Smooth muscle cell (in vitro differentiated cells): Measurements from ENCODE around the gene DNAH8. TPM values are rescaled to one million over a fixed set of nuclear protein-coding genes. Genes with fewer than 3 reads are reported as not detected.

Experiments used
- DNase-seq: peaks from one replicate; lab custom pipeline; 2025; ENCODE audit not compliant: unreplicated experiment; lab: John Stamatoyannopoulos, UW
- H2AFZ ChIP-seq: fragments of 200-600 bp; sonication (generic); 2 replicates; pipeline ENCODE4 v1.6.0; 2016; ENCODE audit warnings: antibody characterized with exemption, low read depth, mild to moderate bottlenecking
- H3F3A ChIP-seq: fragments of 200-600 bp; sonication (generic); 2 replicates; pipeline ENCODE4 v1.6.0; 2017; ENCODE audit warnings: antibody characterized with exemption, low read depth
- H3K27ac ChIP-seq: fragments of 200-600 bp; sonication (generic); 2 replicates; pipeline ENCODE4 v1.5.1; 2016; ENCODE audit warnings: low read depth, mild to moderate bottlenecking
- H3K27me3 ChIP-seq: fragments of 200-600 bp; sonication (generic); 2 replicates; pipeline ENCODE4 v1.6.1; 2016; ENCODE audit warnings: low read depth, mild to moderate bottlenecking
- H3K36me3 ChIP-seq: fragments of 200-600 bp; sonication (generic); 2 replicates; pipeline ENCODE4 v1.5.1; 2016; ENCODE audit warnings: low read depth
- H3K4me1 ChIP-seq: fragments of 200-600 bp; sonication (generic); 2 replicates; pipeline ENCODE4 v1.5.1; 2016; ENCODE audit warnings: low read depth
- H3K4me2 ChIP-seq: fragments of 200-600 bp; sonication (generic); 2 replicates; pipeline ENCODE4 v1.6.0; 2016; ENCODE audit warnings: mild to moderate bottlenecking
- H3K4me3 ChIP-seq: fragments of 200-600 bp; sonication (generic); 2 replicates; pipeline ENCODE4 v1.5.1; 2016; ENCODE audit warnings: mild to moderate bottlenecking
- H3K79me2 ChIP-seq: fragments of 200-600 bp; sonication (generic); 2 replicates; pipeline ENCODE4 v1.6.0; 2016; ENCODE audit warnings: low read depth, mild to moderate bottlenecking
- H3K9ac ChIP-seq: fragments of 200-600 bp; sonication (generic); 2 replicates; pipeline ENCODE4 v1.6.0; 2016; ENCODE audit warnings: low read depth
- H3K9me3 ChIP-seq: fragments of 200-600 bp; sonication (generic); replicated peaks from 2 replicates; pipeline ENCODE4 v1.5.1; 2016; ENCODE audit warnings: low read depth
- H4K20me1 ChIP-seq: fragments of 200-600 bp; sonication (generic); 2 replicates; pipeline ENCODE4 v1.6.0; 2016; ENCODE audit warnings: low read depth
- CTCF ChIP-seq: fragments of 200-600 bp; sonication (generic); IDR thresholded peaks from 2 replicates; pipeline ENCODE4 v1.5.1; 2017; ENCODE audit warnings: borderline replicate concordance, mild to moderate bottlenecking, antibody characterized with exemption; ENCODE audit not compliant: insufficient read depth, poor library complexity, severe bottlenecking
- WGBS: methylation state at CpG from one replicate; pipeline ENCODE4 v1.1.7; 2016; ENCODE audit warnings: low lambda C conversion rate; 5-methylcytosine and 5-hydroxymethylcytosine counted together
- polyA plus RNA-seq: library from polyadenylated mRNA; unstranded; fragments of >200 nt; fragmentation: Nextera tagmentation; extraction: Ambion mirVana; gene quantifications from 2 replicates; pipeline ENCODE4 v1.2.1, GENCODE V29; 2016
- total RNA-seq: library from RNA; depleted of rRNA; stranded (reverse); fragments of >200 nt; gene quantifications from 2 replicates; pipeline ENCODE4 v1.2.3, GENCODE V29; 2014

Gene DNAH8
- total and polyA plus RNA-seq, 2 experiments from 2014 or later = not detected

- Histone ChIP-seq H3K9me3 (no peaks in the 10 kb centered on the region), H4K20me1 (no peaks in the 10 kb centered on the region), H3K27ac (no peak overlapping the region), H2AFZ (no peak overlapping the region), H3K4me1 (no peaks in the 10 kb centered on the region), H3F3A (no peaks in the 10 kb centered on the region), H3K27me3 (peaks cover 88% of the 10 kb centered on the region), H3K79me2 (no peaks in the 10 kb centered on the region), H3K9ac (no peak overlapping the region), H3K36me3 (no peaks in the 10 kb centered on the region), H3K4me2 (no peak overlapping the region), H3K4me3 (no peak overlapping the region)
- WGBS = 48% methylated on average over 5 of the region's 5 CpGs
- TF ChIP-seq CTCF = no peak
- no peak for DNase-seq
Measured at GRCh38 chr6:38990475-38990874, 275.4 kb downstream of the DNAH8 start.

- Histone ChIP-seq H3K36me3 (no peaks in the 10 kb centered on the region), H3K4me1 (no peaks in the 10 kb centered on the region), H3K4me2 (no peak overlapping the region), H3K27me3 (peaks cover 87% of the 10 kb centered on the region), H3K79me2 (no peaks in the 10 kb centered on the region), H2AFZ (no peak overlapping the region), H3K9me3 (no peaks in the 10 kb centered on the region), H3F3A (no peaks in the 10 kb centered on the region), H3K9ac (no peak overlapping the region), H3K4me3 (no peak overlapping the region), H3K27ac (no peak overlapping the region), H4K20me1 (no peaks in the 10 kb centered on the region)
- no peak for TF ChIP-seq CTCF
- 71% methylated on average over 5 of the region's 5 CpGs for WGBS
- no peak for DNase-seq
Measured at GRCh38 chr6:38996676-38997075, 281.6 kb downstream of the DNAH8 start.

GRCh38 chr6:38997128-38997761 is 282.1 kb downstream of the DNAH8 start:
- no peak for DNase-seq
- Histone ChIP-seq H4K20me1 (no peaks in the 10 kb centered on the region), H3K4me3 (no peak overlapping the region), H3K4me2 (no peak overlapping the region), H3K27me3 (peaks cover 92% of the 10 kb centered on the region), H3K9ac (no peak overlapping the region), H3F3A (no peaks in the 10 kb centered on the region), H3K79me2 (no peaks in the 10 kb centered on the region), H2AFZ (no peak overlapping the region), H3K4me1 (no peaks in the 10 kb centered on the region), H3K9me3 (no peaks in the 10 kb centered on the region), H3K36me3 (no peaks in the 10 kb centered on the region), H3K27ac (no peak overlapping the region)
- peak; percentile 49 for TF ChIP-seq CTCF
- WGBS = 10% methylated on average over 2 of the region's 2 CpGs

GRCh38 chr6:39003072-39003471 is 288.0 kb downstream of the DNAH8 start:
- H3K4me3 ChIP-seq = no peak overlapping the region
- H3F3A ChIP-seq = no peaks in the 10 kb centered on the region
- peaks cover 98% of the 10 kb centered on the region for H3K27me3 ChIP-seq
- no peaks in the 10 kb centered on the region for H3K36me3 ChIP-seq
- no peaks in the 10 kb centered on the region for H3K4me1 ChIP-seq
- 9% methylated on average over 3 of the region's 3 CpGs for WGBS
- no peak for DNase-seq
- H3K4me2 ChIP-seq = no peak overlapping the region
- no peak overlapping the region for H2AFZ ChIP-seq
- no peak overlapping the region for H3K9ac ChIP-seq
- H4K20me1 ChIP-seq = no peaks in the 10 kb centered on the region
- H3K79me2 ChIP-seq = no peaks in the 10 kb centered on the region
- no peaks in the 10 kb centered on the region for H3K9me3 ChIP-seq
- TF ChIP-seq CTCF = no peak
- no peak overlapping the region for H3K27ac ChIP-seq
